Stomach (tissue), 9 donors: ENCODE results near the gene COQ10A. TPM values are rescaled to one million over a fixed set of nuclear protein-coding genes. Genes with fewer than 3 reads are reported as not detected.

Experiments
- DNase-seq, 2 donors: peaks; one replicate each; pipeline versions ENCODE4 v3.0.0 to v3.0.0-alpha.2; 2013 to 2019
- H3K27ac ChIP-seq, 5 donors: fragments of 200-600 bp in 4 of 5; sonication (generic) in 4 of 5; one replicate each; pipeline ENCODE4 v1.5.1; 2013 to 2019; ENCODE audit warnings: mild to moderate bottlenecking in 1 of 5, moderate library complexity in 1 of 5
- H3K27me3 ChIP-seq, 3 donors: fragments of 200-600 bp; sonication (generic); one replicate each; pipeline ENCODE4 v1.5.1; 2017 to 2019; ENCODE audit warnings: mixed run types in 1 of 3
- H3K36me3 ChIP-seq, 4 donors: fragments of 200-600 bp; sonication (generic); 1 replicate in 3 of 4; 2 replicates in 1 of 4; pipeline ENCODE4 v1.5.1; 2016 to 2019
- H3K4me1 ChIP-seq, 4 donors: fragments of 200-600 bp; sonication (generic); one replicate each; pipeline ENCODE4 v1.5.1; 2016 to 2019
- H3K4me3 ChIP-seq, 4 donors: fragments of 200-600 bp; sonication (generic) in 3 of 4; one replicate each; pipeline ENCODE4 v1.5.1; 2016 to 2019; ENCODE audit warnings: mild to moderate bottlenecking in 1 of 4
- H3K9me3 ChIP-seq, 4 donors: fragments of 200-600 bp; sonication (generic); one replicate each; pipeline ENCODE4 v1.5.1; 2016 to 2019
- EP300 ChIP-seq: sonication (generic); formaldehyde crosslinking; IDR thresholded peaks from one replicate; pipeline ENCODE4 v1.6.1; 2017; ENCODE audit warnings: antibody characterized with exemption
- POLR2A ChIP-seq, 4 donors: fragments of 450-650 bp; IDR thresholded peaks; one replicate each; pipeline ENCODE4 v1.6.1; 2016; ENCODE audit warnings: antibody characterized with exemption in 4 of 4, control low read depth in 2 of 4, mild to moderate bottlenecking in 1 of 4, moderate library complexity in 1 of 4
- POLR2AphosphoS5 ChIP-seq, 3 donors: sonication (generic); formaldehyde crosslinking; IDR thresholded peaks; one replicate each; pipeline ENCODE4 v1.6.1; 2016; ENCODE audit warnings: antibody characterized with exemption in 3 of 3
- WGBS, 5 donors: extraction: QIAGEN DNeasy Blood & Tissue Kit in 3 of 5; methylation state at CpG; one replicate each; pipeline versions ENCODE4 v1.1.5 to v1.1.7; 2013 to 2018; 5-methylcytosine and 5-hydroxymethylcytosine counted together
- intact Hi-C: fragments of 100-400 bp; cut with DNase I; formaldehyde crosslinking; loops from one replicate; pipeline ENCODE4 v1.15.1; 2023; ENCODE audit warnings: low total_unique reads
- polyA plus RNA-seq, 3 donors: library from polyadenylated mRNA; stranded (reverse); fragments of 200-250 nt; gene quantifications; one replicate each; pipeline ENCODE4 v1.2.3, GENCODE V29; 2013
- total RNA-seq, 5 donors: library from RNA; depleted of rRNA; stranded (reverse); fragments of >200 nt; gene quantifications; one replicate each; pipeline versions ENCODE4 v1.1.0 to v1.2.3, GENCODE V29; 2014 to 2016
- TF ChIP-seq, protein P1 (sequence below), 7 experiments: fragments of 450-650 bp in 4 of 7; fragments of 200-600 bp in 3 of 7; sonication (generic) in 3 of 7; IDR thresholded peaks; one replicate each; pipeline ENCODE4 v1.5.1; 2016 to 2019; ENCODE audit warnings: antibody characterized with exemption in 7 of 7, control low read depth in 2 of 7, mild to moderate bottlenecking in 1 of 7
- donor health status: healthy with polysubstance abuse.
- donor health status: Bipolar disorder and iron deficiency.
- donor health status: healthy.

Gene COQ10A
- total and polyA plus RNA-seq, 8 donors = 4.4 to 86.4 (median 9.0) TPM

DNA sequence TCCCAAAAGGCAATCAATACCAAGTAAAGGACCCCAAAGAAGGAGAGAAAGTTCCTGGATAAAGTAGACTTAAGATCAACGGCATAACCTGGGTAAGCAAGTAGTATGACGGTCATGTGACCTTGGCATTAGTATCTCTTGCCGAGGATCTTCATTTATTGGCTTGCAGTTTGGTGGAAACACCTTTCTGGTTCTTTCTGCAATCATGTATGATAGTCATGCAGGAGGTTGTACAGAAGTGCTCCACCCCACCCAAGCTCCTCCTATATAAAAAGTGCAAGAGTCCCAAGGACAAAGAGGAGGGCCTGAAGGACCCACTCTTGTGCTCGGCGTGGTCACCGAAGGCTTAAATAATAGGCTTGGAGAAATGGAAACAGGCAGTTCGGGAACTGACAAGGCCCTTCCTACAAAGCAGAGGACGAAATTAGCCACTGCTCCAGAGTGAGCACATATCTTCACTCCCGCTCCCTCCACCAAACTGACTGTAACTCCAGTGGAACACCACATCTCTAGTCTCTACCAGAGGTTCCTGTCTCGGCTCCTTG lies 32.6 kb downstream of the COQ10A start:
- intact Hi-C loops = no loop called here
- Histone ChIP-seq H3K36me3 (peaks cover 0 to 36% (median 24%) of the 10 kb centered on the region in 4 donors), H3K9me3 (no peaks in the 10 kb centered on the region), H3K4me1 (peaks cover 40 to 74% (median 54%) of the 10 kb centered on the region in 4 donors), H3K4me3 (peak overlapping the region; percentile 83 to 91 (median 88)), H3K27ac (peak overlapping the region; percentile 94 to 98 (median 97)), H3K27me3 (no peaks in the 10 kb centered on the region)
- 0 to 3% (median 2%) methylated on average over 10 of the region's 10 CpGs for WGBS, 5 donors
- peak in 1 of 2 donors; percentile 52 for DNase-seq
- TF ChIP-seq, protein P1, sequence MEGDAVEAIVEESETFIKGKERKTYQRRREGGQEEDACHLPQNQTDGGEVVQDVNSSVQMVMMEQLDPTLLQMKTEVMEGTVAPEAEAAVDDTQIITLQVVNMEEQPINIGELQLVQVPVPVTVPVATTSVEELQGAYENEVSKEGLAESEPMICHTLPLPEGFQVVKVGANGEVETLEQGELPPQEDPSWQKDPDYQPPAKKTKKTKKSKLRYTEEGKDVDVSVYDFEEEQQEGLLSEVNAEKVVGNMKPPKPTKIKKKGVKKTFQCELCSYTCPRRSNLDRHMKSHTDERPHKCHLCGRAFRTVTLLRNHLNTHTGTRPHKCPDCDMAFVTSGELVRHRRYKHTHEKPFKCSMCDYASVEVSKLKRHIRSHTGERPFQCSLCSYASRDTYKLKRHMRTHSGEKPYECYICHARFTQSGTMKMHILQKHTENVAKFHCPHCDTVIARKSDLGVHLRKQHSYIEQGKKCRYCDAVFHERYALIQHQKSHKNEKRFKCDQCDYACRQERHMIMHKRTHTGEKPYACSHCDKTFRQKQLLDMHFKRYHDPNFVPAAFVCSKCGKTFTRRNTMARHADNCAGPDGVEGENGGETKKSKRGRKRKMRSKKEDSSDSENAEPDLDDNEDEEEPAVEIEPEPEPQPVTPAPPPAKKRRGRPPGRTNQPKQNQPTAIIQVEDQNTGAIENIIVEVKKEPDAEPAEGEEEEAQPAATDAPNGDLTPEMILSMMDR (IDR thresholded peaks at IDR 0.05) = no peak
- no peak for TF ChIP-seq POLR2A (IDR thresholded peaks at IDR 0.05)
- TF ChIP-seq EP300 = no peak
- no peak for TF ChIP-seq POLR2AphosphoS5 (IDR thresholded peaks at IDR 0.05)

DNA sequence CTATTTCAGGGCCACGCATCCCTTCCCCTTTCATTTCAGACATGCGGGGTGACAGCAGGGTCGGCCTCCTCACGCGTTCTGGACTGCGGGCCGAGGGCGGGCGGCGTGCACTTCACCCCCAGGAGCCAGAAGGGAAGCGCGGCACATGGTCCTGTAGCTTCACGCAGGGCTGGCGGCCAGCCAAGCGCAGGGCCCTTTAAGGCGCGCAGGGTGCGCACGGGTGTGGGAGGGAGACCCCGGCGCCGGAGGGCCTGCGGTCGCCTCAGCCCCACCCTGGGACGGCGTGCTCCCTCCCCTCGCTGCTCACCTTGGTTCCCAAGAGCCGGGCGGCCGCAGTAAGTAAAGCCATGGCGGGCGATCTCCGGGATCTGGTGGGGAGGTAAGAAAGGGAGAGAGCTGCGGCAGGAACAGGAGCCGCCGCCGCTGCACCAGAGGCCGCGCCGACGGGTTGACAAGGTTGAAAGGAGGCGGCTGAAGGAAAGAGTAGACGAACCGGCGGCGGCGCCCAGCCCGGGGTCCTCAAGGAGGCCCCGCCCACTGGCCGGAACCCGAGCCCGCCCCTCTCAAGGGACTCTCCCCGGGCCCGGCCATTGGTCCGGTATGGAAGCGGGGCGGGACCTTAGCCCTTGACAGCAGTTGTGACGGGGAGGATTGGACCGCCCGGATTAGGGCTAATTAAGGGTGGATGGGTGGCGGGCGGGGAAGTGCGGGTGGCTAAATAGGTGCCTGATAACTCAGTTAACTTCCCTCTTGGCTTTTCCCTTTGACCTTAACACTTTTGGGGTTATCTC lies 33.3 kb downstream of the COQ10A start, which contains the start of gene CS:
TSS of gene CS (minus strand) at position 478 of the 791 bp plus-strand sequence. CDS start at position 349, 129 bp downstream.
- Histone ChIP-seq H3K27me3 (no peaks in the 10 kb centered on the region), H3K27ac (peak within 1 kb of the TSS; percentile 94 to 98 (median 97)), H3K4me1 (peaks cover 40 to 68% (median 52%) of the 10 kb centered on the region in 4 donors), H3K4me3 (peak within 1 kb of the TSS; percentile 83 to 91 (median 88)), H3K36me3 (peaks cover 0 to 37% (median 24%) of the 10 kb centered on the region in 4 donors), H3K9me3 (no peaks in the 10 kb centered on the region)
- TF ChIP-seq POLR2AphosphoS5 (IDR thresholded peaks at IDR 0.05) (peak; percentile 3 to 81 (median 64)), EP300 (no peak), POLR2A (IDR thresholded peaks at IDR 0.05) (peak in 2 of 4 donors; percentile 7 to 67)
- TF ChIP-seq, protein P1 (IDR thresholded peaks at IDR 0.05) = no peak
- DNase-seq = peak; percentile 99 to 100
- intact Hi-C loops = no loop called here
- 0 to 1% (median 0%) methylated on average over 49 to 63 of the region's 63 CpGs for WGBS, 5 donors

DNA sequence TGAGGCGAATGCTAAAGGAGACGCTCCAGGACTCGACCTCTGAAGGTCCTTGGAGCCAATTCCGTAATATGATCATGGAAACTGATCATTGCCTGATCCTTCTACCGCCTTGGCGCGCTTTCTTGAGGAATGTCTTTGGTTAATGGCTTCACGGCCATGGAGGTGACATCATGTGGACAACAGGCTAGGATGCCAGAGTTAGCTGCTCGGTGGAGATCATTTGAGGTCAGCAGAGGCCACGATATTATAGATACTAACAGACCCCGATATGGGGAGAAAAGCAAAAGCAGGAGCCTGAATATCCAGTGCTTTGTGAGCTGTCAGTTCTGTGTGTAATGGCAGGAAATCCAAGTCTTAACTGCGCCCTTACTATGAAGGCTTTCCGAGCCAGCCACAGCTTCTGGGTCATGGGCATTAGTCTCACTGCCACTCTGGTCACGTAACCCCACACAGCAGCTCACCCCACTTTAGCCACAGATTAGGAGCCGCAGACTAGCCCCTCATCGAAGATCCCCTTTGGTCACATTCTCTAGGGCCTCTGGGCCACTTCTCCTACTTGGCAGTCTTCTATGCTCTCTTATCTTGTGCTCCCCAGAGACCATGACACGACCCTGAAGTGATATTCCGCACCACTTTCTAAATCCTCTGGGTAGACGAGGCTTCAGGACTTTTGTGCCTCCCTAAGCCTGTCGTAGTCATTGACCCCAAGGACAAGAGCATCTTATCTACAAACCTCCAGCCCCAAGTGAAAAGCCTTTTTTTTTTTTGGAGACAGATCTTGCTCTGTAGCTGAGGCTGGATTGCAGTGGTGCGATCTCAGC lies 34.1 kb downstream of the COQ10A start:
- H3K9me3 ChIP-seq = no peaks in the 10 kb centered on the region
- no peak for DNase-seq
- peak overlapping the region; percentile 83 to 91 (median 88) for H3K4me3 ChIP-seq
- peaks cover 40 to 62% (median 52%) of the 10 kb centered on the region in 4 donors for H3K4me1 ChIP-seq
- TF ChIP-seq, protein P1 (IDR thresholded peaks at IDR 0.05) = no peak
- TF ChIP-seq POLR2AphosphoS5 (IDR thresholded peaks at IDR 0.05) = peak in 1 of 3 donors; percentile 36
- WGBS, 5 donors = 39 to 50% (median 41%) methylated on average over 17 to 21 of the region's 21 CpGs
- H3K27ac ChIP-seq = peak overlapping the region; percentile 94 to 98 (median 97)
- no peaks in the 10 kb centered on the region for H3K27me3 ChIP-seq
- H3K36me3 ChIP-seq = peaks cover 0 to 40% (median 29%) of the 10 kb centered on the region in 4 donors
- intact Hi-C loops = no loop called here

DNA sequence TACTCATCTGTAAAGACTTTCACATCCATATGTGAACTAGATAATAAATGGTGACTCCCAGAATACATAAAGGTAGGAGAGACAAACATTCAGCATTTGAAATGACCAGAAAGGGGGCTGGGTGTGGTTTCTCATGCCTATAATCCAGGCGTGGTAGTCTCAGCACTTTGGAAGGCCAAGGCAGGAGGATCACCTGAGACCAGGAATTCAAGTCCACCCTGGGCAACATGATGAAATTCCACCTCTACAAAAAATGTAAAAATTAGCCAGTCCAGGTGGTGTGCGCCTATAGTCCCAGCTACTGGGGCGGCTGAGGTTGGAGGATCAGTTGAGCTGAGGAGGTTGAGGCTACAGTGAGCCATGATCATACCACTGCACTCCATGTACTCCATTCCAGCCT lies 37.5 kb downstream of the COQ10A start:
- H3K27me3 ChIP-seq = no peaks in the 10 kb centered on the region
- H3K4me3 ChIP-seq = no peak overlapping the region
- TF ChIP-seq EP300 (no peak), POLR2AphosphoS5 (IDR thresholded peaks at IDR 0.05) (no peak)
- 84 to 93% (median 88%) methylated on average over 2 to 3 of the region's 3 CpGs for WGBS, 5 donors
- intact Hi-C loops = no loop called here
- peaks cover 3 to 55% (median 51%) of the 10 kb centered on the region in 4 donors for H3K36me3 ChIP-seq
- H3K4me1 ChIP-seq = peaks cover 14 to 29% (median 24%) of the 10 kb centered on the region in 4 donors
- no peak overlapping the region for H3K27ac ChIP-seq
- DNase-seq = no peak
- no peaks in the 10 kb centered on the region for H3K9me3 ChIP-seq
